ENCODE results near the gene CUL2.

Gene CUL2

GRCh38 chr10:35070521-35070920 is 19.6 kb downstream of the CUL2 start:
- no peak overlapping the region for H3K9ac ChIP-seq (ENCODE audit: low read length)
- H3K79me2 ChIP-seq (ENCODE audit: insufficient read depth, low read length), result peaks cover 30% of the 10 kb centered on the region
- no peaks in the 10 kb centered on the region for H3F3A ChIP-seq (ENCODE audit: insufficient read depth)
- H2AFZ ChIP-seq (ENCODE audit: low read depth, low read length, severe bottlenecking), result no peak overlapping the region
- H4K20me1 ChIP-seq (ENCODE audit: low read depth, low read length), result no peaks in the 10 kb centered on the region
- H3K9me2 ChIP-seq (replicated peaks; ENCODE audit: insufficient read depth, low read length), result no peaks in the 10 kb centered on the region
- TF ChIP-seq CTCF (IDR thresholded peaks at IDR 0.05; ENCODE audit: insufficient read depth, low read length, poor library complexity, severe bottlenecking) (no peak), EZH2phosphoT487 (conservative IDR thresholded peaks at IDR 0.05; ENCODE audit: low read length) (no peak)
- H3K4me3 ChIP-seq (ENCODE audit: insufficient read depth, low read length, poor library complexity, severe bottlenecking), result no peak overlapping the region
- no peaks in the 10 kb centered on the region for H3K36me3 ChIP-seq (ENCODE audit: low read length)
- H3K9me3 ChIP-seq (ENCODE audit: insufficient read depth, low read length), result no peaks in the 10 kb centered on the region
- H3K27me3 ChIP-seq (ENCODE audit: low read length), result no peaks in the 10 kb centered on the region
- no peak overlapping the region for H3K27ac ChIP-seq (ENCODE audit: low read depth, low read length)
- H3K4me2 ChIP-seq (ENCODE audit: low read depth, low read length, poor library complexity, severe bottlenecking), result no peak overlapping the region

DNA sequence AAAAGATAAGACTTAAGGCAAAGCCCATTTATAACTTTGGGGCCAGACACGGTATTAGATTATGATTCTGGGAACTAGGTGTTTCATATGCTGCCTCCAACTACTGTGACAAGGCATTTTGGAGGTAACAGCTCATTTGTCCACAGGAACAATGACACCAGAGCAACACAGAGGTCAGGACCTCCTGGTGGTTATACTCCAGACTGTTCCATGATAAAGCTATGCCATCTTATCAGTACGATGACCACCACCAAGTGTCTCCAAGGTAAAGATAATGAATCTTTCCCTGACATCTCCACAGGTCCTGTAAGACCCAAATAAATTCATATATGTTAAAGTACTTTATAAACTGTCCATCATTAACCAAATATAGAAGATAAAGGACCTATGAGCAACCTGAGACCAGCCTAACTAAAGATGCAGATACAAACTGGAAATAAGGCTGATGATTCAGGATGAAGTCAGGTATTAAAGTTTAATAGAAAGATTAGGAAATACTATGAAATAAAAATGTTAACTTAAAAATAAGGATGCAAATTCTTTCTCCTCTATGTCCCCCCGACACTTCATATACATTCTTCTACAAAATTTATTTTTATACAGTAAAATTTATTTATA is 26.2 kb downstream of the CUL2 start:
- H2AFZ ChIP-seq (ENCODE audit: low read depth, low read length, severe bottlenecking), result no peak overlapping the region
- no peak overlapping the region for H3K9ac ChIP-seq (ENCODE audit: low read length)
- no peak overlapping the region for H3K4me3 ChIP-seq (ENCODE audit: insufficient read depth, low read length, poor library complexity, severe bottlenecking)
- peaks cover 9% of the 10 kb centered on the region; the same call in 1 of the 2 replicates for H3K36me3 ChIP-seq (ENCODE audit: low read length)
- H3K79me2 ChIP-seq (ENCODE audit: insufficient read depth, low read length), result no peaks in the 10 kb centered on the region
- no peaks in the 10 kb centered on the region for H3F3A ChIP-seq (ENCODE audit: insufficient read depth)
- H3K9me2 ChIP-seq (replicated peaks; ENCODE audit: insufficient read depth, low read length), result no peaks in the 10 kb centered on the region
- no peaks in the 10 kb centered on the region for H3K9me3 ChIP-seq (ENCODE audit: insufficient read depth, low read length)
- H3K4me2 ChIP-seq (ENCODE audit: low read depth, low read length, poor library complexity, severe bottlenecking), result no peak overlapping the region
- no peaks in the 10 kb centered on the region for H3K27me3 ChIP-seq (ENCODE audit: low read length)
- no peaks in the 10 kb centered on the region for H4K20me1 ChIP-seq (ENCODE audit: low read depth, low read length)
- H3K27ac ChIP-seq (ENCODE audit: low read depth, low read length), result no peak overlapping the region
- TF ChIP-seq EZH2phosphoT487 (conservative IDR thresholded peaks at IDR 0.05; ENCODE audit: low read length), result no peak
- no peak for TF ChIP-seq CTCF (IDR thresholded peaks at IDR 0.05; ENCODE audit: insufficient read depth, low read length, poor library complexity, severe bottlenecking)

- no peak for TF ChIP-seq EZH2phosphoT487 (conservative IDR thresholded peaks at IDR 0.05; ENCODE audit: low read length)
- TF ChIP-seq CTCF (IDR thresholded peaks at IDR 0.05; ENCODE audit: insufficient read depth, low read length, poor library complexity, severe bottlenecking), result no peak
- no peaks in the 10 kb centered on the region for H3K27me3 ChIP-seq (ENCODE audit: low read length)
- no peaks in the 10 kb centered on the region for H3F3A ChIP-seq (ENCODE audit: insufficient read depth)
- no peak overlapping the region for H3K9ac ChIP-seq (ENCODE audit: low read length)
- no peak overlapping the region for H3K4me3 ChIP-seq (ENCODE audit: insufficient read depth, low read length, poor library complexity, severe bottlenecking)
- H3K9me2 ChIP-seq (replicated peaks; ENCODE audit: insufficient read depth, low read length), result no peaks in the 10 kb centered on the region
- H2AFZ ChIP-seq (ENCODE audit: low read depth, low read length, severe bottlenecking), result no peak overlapping the region
- H4K20me1 ChIP-seq (ENCODE audit: low read depth, low read length), result no peaks in the 10 kb centered on the region
- H3K79me2 ChIP-seq (ENCODE audit: insufficient read depth, low read length), result no peaks in the 10 kb centered on the region
- peaks cover 11% of the 10 kb centered on the region; the same call in 1 of the 2 replicates for H3K36me3 ChIP-seq (ENCODE audit: low read length)
- no peak overlapping the region for H3K27ac ChIP-seq (ENCODE audit: low read depth, low read length)
- H3K4me2 ChIP-seq (ENCODE audit: low read depth, low read length, poor library complexity, severe bottlenecking), result no peak overlapping the region
- H3K9me3 ChIP-seq (ENCODE audit: insufficient read depth, low read length), result no peaks in the 10 kb centered on the region
Measured at GRCh38 chr10:35059481-35059880, 30.7 kb downstream of the CUL2 start.
